ENCODE data around the gene DDX4.

The DDX4 gene

GRCh38 chr5:55829956-55830355 lies 92.1 kb downstream of the DDX4 start:
- Mint-ChIP-seq H3K9me3 (peaks cover 2% of the 10 kb centered on the region), H3K4me1 (no peaks in the 10 kb centered on the region), H3K4me3 (no peak overlapping the region), H3K27me3 (peaks cover 23% of the 10 kb centered on the region), H3K36me3 (no peaks in the 10 kb centered on the region), H3K27ac (no peak overlapping the region)
- ATAC-seq = no peak

- H3K27me3 Mint-ChIP-seq = peaks cover 8% of the 10 kb centered on the region
Measured at GRCh38 chr5:55832446-55832845, 94.6 kb downstream of the DDX4 start.

DNA sequence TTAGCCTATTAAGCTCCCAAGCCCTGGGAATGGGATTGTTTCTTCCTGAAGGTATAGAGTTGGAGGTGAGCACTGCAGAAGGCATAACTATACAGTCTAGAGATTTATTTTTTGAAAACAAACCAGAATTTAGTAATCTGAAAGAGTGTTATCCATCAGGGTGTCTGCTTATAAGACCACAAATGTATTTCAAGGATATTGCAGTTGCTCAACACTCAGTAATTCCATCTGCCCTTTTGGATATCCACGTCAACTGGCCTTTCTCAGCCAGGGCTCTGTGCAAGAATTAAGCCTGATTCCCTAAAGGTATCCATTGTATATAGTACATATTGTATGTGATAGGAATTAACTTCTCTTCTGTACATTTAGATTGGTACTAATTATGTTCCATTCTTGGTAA lies 98.3 kb downstream of the DDX4 start:
- Mint-ChIP-seq H3K27ac (no peak overlapping the region), H3K36me3 (no peaks in the 10 kb centered on the region), H3K4me3 (no peak overlapping the region), H3K9me3 (peaks cover 2% of the 10 kb centered on the region), H3K27me3 (peaks cover 8% of the 10 kb centered on the region), H3K4me1 (no peaks in the 10 kb centered on the region)
- ATAC-seq = no peak

More at GRCh38 chr5:55832446-55832845, 94.6 kb downstream of the DDX4 start:
- H3K4me3 Mint-ChIP-seq = no peak overlapping the region
- ATAC-seq = no peak
- H3K9me3 Mint-ChIP-seq = peaks cover 2% of the 10 kb centered on the region
- no peaks in the 10 kb centered on the region for H3K36me3 Mint-ChIP-seq
- H3K4me1 Mint-ChIP-seq = no peaks in the 10 kb centered on the region
- no peak overlapping the region for H3K27ac Mint-ChIP-seq

- Mint-ChIP-seq H3K9me3 (peaks cover 8% of the 10 kb centered on the region), H3K27ac (no peak overlapping the region), H3K4me1 (no peaks in the 10 kb centered on the region), H3K36me3 (no peaks in the 10 kb centered on the region), H3K4me3 (no peak overlapping the region), H3K27me3 (no peaks in the 10 kb centered on the region)
- no peak for ATAC-seq
Measured at GRCh38 chr5:55841976-55842375, 104.1 kb downstream of the DDX4 start.

- Mint-ChIP-seq H3K9me3 (peaks cover 6% of the 10 kb centered on the region), H3K27me3 (peaks cover 54% of the 10 kb centered on the region), H3K27ac (no peak overlapping the region), H3K4me3 (no peak overlapping the region), H3K36me3 (no peaks in the 10 kb centered on the region), H3K4me1 (no peaks in the 10 kb centered on the region)
- ATAC-seq = no peak
Measured at GRCh38 chr5:55847837-55848236, 110.0 kb downstream of the DDX4 start.

- Mint-ChIP-seq H3K4me3 (no peak overlapping the region), H3K27ac (no peak overlapping the region), H3K4me1 (no peaks in the 10 kb centered on the region), H3K9me3 (no peaks in the 10 kb centered on the region), H3K27me3 (peaks cover 63% of the 10 kb centered on the region), H3K36me3 (no peaks in the 10 kb centered on the region)
- ATAC-seq = no peak
Measured at GRCh38 chr5:55848783-55849182, 110.9 kb downstream of the DDX4 start.

- ATAC-seq = no peak
- Mint-ChIP-seq H3K4me3 (no peak within 1 kb of the TSS), H3K27me3 (peaks cover 63% of the 10 kb centered on the region), H3K9me3 (no peaks in the 10 kb centered on the region), H3K4me1 (no peaks in the 10 kb centered on the region), H3K36me3 (no peaks in the 10 kb centered on the region), H3K27ac (no peak within 1 kb of the TSS)
Measured at GRCh38 chr5:55850839-55851674, 113.2 kb downstream of the DDX4 start, which contains the start of gene IL31RA. Gene IL31RA (plus strand): TSS chr5:55851357. CDS start chr5:55851571, 214 bp downstream.

GRCh38 chr5:55851675-55851979 lies 113.8 kb downstream of the DDX4 start:
- no peak for ATAC-seq
- no peaks in the 10 kb centered on the region for H3K36me3 Mint-ChIP-seq
- H3K27me3 Mint-ChIP-seq = peaks cover 63% of the 10 kb centered on the region
- no peaks in the 10 kb centered on the region for H3K9me3 Mint-ChIP-seq
- no peak overlapping the region for H3K4me3 Mint-ChIP-seq
- no peaks in the 10 kb centered on the region for H3K4me1 Mint-ChIP-seq
- H3K27ac Mint-ChIP-seq = no peak overlapping the region

DNA sequence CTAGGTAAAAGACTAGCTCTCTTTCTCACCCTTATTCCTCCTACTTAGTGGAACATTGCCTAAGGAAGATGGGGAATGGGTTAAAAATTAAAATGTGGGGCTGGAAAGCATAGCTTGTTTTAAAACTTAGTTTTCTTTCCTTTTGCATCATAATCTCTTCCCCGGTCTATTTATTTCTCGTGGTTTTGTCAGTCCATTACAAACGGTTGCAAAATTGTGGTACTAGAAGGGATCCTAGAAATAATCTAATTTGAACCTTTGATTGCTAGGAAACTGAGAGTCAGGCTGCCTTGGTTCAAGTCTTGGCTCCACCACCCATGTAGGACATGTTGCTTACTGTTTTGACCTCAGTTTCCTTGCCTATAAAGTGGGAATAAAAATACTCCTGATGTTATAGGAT lies 114.6 kb downstream of the DDX4 start:
- Mint-ChIP-seq H3K4me3 (no peak overlapping the region), H3K27ac (no peak overlapping the region), H3K9me3 (no peaks in the 10 kb centered on the region), H3K27me3 (peaks cover 68% of the 10 kb centered on the region), H3K4me1 (no peaks in the 10 kb centered on the region), H3K36me3 (no peaks in the 10 kb centered on the region)
- ATAC-seq = no peak

GRCh38 chr5:55853041-55853670 lies 115.3 kb downstream of the DDX4 start:
- no peaks in the 10 kb centered on the region for H3K4me1 Mint-ChIP-seq
- H3K27ac Mint-ChIP-seq = no peak overlapping the region
- no peak for ATAC-seq
- no peaks in the 10 kb centered on the region for H3K9me3 Mint-ChIP-seq
- H3K27me3 Mint-ChIP-seq = peaks cover 67% of the 10 kb centered on the region
- H3K4me3 Mint-ChIP-seq = no peak overlapping the region
- no peaks in the 10 kb centered on the region for H3K36me3 Mint-ChIP-seq

DNA sequence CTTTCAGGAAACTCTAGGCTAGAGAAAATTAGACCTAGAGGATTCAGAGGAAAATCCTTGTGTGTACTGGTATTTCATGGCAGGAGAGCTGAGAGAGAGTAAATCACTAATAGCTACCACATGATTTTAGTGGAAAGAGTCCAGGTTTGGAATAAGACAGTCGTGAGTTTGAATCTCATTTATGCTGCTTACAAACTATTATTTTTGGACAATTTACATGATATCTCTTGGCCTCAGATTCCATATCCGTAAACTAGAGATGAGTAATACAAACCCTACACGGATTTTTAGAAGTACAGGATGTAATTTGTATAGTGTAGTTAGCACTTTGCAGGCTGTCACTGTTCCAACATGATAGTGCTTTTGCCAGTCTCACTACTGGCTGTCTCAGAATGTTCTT lies 116.0 kb downstream of the DDX4 start:
- Mint-ChIP-seq H3K36me3 (no peaks in the 10 kb centered on the region), H3K4me1 (no peaks in the 10 kb centered on the region), H3K27ac (no peak overlapping the region), H3K9me3 (no peaks in the 10 kb centered on the region), H3K27me3 (peaks cover 61% of the 10 kb centered on the region), H3K4me3 (no peak overlapping the region)
- no peak for ATAC-seq

DNA sequence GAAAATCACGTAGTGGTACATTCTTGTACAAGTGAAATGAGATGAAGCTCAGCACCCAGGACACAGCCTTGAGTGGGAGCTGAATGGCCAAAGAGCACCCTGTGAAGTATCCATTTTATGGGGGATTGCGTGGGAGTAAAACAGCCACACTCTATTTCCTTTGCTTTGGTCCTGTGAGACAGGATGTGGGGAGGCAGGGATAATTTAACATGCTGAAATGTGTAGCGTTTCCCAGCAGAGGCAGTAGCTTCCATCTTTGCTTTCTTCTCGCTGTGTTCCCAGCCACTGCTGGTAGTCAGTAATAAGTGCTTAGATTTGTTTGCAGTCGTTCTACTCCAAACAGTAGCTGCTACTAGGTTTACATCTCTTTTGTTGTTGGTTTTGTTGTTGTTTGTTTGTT lies 117.6 kb downstream of the DDX4 start:
- Mint-ChIP-seq H3K27me3 (peaks cover 44% of the 10 kb centered on the region), H3K27ac (no peak overlapping the region), H3K4me1 (no peaks in the 10 kb centered on the region), H3K36me3 (no peaks in the 10 kb centered on the region), H3K9me3 (no peaks in the 10 kb centered on the region), H3K4me3 (no peak overlapping the region)
- no peak for ATAC-seq

GRCh38 chr5:55856516-55857246 lies 118.8 kb downstream of the DDX4 start:
- no peaks in the 10 kb centered on the region for H3K9me3 Mint-ChIP-seq
- no peaks in the 10 kb centered on the region for H3K4me1 Mint-ChIP-seq
- H3K36me3 Mint-ChIP-seq = no peaks in the 10 kb centered on the region
- H3K4me3 Mint-ChIP-seq = no peak overlapping the region
- H3K27me3 Mint-ChIP-seq = peaks cover 32% of the 10 kb centered on the region
- no peak overlapping the region for H3K27ac Mint-ChIP-seq
- ATAC-seq = no peak

DNA sequence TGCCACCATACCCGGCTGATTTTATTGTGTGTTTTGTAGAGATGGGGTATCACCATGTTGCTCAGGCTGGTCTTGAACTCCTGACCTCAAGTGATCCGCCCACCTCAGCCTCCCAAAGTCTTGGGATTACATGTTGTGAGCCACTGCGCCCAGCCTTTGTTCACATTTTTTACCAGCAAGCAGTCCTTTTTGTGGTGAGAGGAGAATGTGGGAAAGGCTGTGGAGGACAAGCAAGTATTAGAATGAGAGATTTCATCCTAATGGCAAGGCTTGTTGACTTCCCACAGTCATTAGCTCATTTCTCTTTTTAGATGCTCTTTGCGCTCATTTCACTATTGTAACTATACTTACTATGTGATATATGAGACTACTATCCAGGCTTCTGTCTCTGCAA lies 119.4 kb downstream of the DDX4 start:
- ATAC-seq = no peak
- Mint-ChIP-seq H3K4me1 (no peaks in the 10 kb centered on the region), H3K36me3 (no peaks in the 10 kb centered on the region), H3K27ac (no peak overlapping the region), H3K4me3 (no peak overlapping the region), H3K9me3 (no peaks in the 10 kb centered on the region), H3K27me3 (peaks cover 26% of the 10 kb centered on the region)

DNA sequence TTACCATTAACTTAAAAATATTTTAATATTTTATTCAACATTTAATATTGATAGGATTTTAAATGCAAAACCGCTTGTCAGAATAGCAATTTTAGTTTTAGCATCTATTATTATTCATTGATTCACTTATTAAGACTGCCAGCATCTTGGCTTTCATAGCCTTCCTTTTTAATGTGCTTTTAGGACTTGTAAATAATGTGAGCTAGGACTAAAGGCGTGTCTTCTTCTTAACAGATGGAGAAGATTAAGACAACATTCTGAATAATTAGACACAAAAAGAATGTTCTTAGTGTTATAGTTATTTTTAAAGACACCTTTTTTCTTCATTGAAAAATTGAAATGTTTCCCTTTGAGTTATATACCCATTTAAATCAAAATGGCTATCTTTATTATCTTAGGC lies 120.2 kb downstream of the DDX4 start:
- Mint-ChIP-seq H3K27ac (no peak overlapping the region), H3K27me3 (peaks cover 18% of the 10 kb centered on the region), H3K4me3 (no peak overlapping the region), H3K36me3 (no peaks in the 10 kb centered on the region), H3K4me1 (no peaks in the 10 kb centered on the region), H3K9me3 (no peaks in the 10 kb centered on the region)
- ATAC-seq = no peak

GRCh38 chr5:55860288-55860687 lies 122.4 kb downstream of the DDX4 start:
- Mint-ChIP-seq H3K27ac (no peak overlapping the region), H3K4me1 (no peaks in the 10 kb centered on the region), H3K36me3 (no peaks in the 10 kb centered on the region), H3K4me3 (no peak overlapping the region), H3K27me3 (peaks cover 12% of the 10 kb centered on the region), H3K9me3 (no peaks in the 10 kb centered on the region)
- ATAC-seq = no peak

Measured in stimulated activated memory B cell treated with anti-CD40 and anti-IgM and Interleukin-4, amounts not matched to agents 10 μg/mL and 1 μg/mL and 100 μg/mL, for 72 hours (primary cell).